SU-DHL-6 (cell line): ENCODE results near the gene SLC24A1.

Experiments
- H2AFZ ChIP-seq: fragments of 200-600 bp; sonication (generic); 2 replicates; pipeline ENCODE4 v1.6.1; 2014; ENCODE audit warnings: low read depth, mild to moderate bottlenecking, moderate library complexity, mixed read lengths, antibody characterized with exemption, low read length; ENCODE audit not compliant: severe bottlenecking
- H3F3A ChIP-seq: fragments of 200-600 bp; shearing (Covaris generic); 2 replicates; pipeline ENCODE4 v1.6.0; 2016; ENCODE audit warnings: antibody characterized with exemption, mild to moderate bottlenecking; ENCODE audit not compliant: insufficient read depth
- H3K27ac ChIP-seq: fragments of 200-600 bp; sonication (generic); 2 replicates; pipeline ENCODE4 v1.5.1; 2016; ENCODE audit warnings: low read depth, mild to moderate bottlenecking, low read length, moderate library complexity, mixed read lengths
- H3K27me3 ChIP-seq: fragments of 200-600 bp; sonication (generic), shearing (Covaris generic); 2 replicates; pipeline ENCODE4 v1.6.0; 2014; ENCODE audit warnings: mild to moderate bottlenecking, low read length
- H3K36me3 ChIP-seq: fragments of 200-600 bp; sonication (generic); 2 replicates; pipeline ENCODE4 v1.6.1; 2014; ENCODE audit warnings: mild to moderate bottlenecking, low read length, mixed read lengths
- H3K4me2 ChIP-seq: fragments of 300-600, 200-600 bp; shearing (Covaris generic), sonication (generic); 2 replicates; pipeline ENCODE4 v1.6.0; 2014; ENCODE audit warnings: low read length, low read depth, mild to moderate bottlenecking; ENCODE audit not compliant: poor library complexity, severe bottlenecking
- H3K4me3 ChIP-seq: fragments of 200-600 bp; sonication (generic); 2 replicates; pipeline ENCODE4 v1.5.1; 2014; ENCODE audit warnings: antibody characterized with exemption, low read length, mild to moderate bottlenecking, mixed read lengths; ENCODE audit not compliant: insufficient read depth, poor library complexity, severe bottlenecking
- H3K79me2 ChIP-seq: fragments of 200-600 bp; sonication (generic); 2 replicates; pipeline ENCODE4 v1.6.1; 2014; ENCODE audit warnings: mild to moderate bottlenecking, low read length, moderate library complexity; ENCODE audit not compliant: insufficient read depth
- H3K9ac ChIP-seq: fragments of 200-600 bp; sonication (generic); 2 replicates; pipeline ENCODE4 v1.7.0; 2014; ENCODE audit warnings: mild to moderate bottlenecking, low read length
- H3K9me2 ChIP-seq: fragments of 200-600 bp; sonication (generic); replicated peaks from 2 replicates; pipeline ENCODE4 v1.6.1; 2014; ENCODE audit warnings: low read length; ENCODE audit not compliant: insufficient read depth
- H3K9me3 ChIP-seq: fragments of 200-600 bp; sonication (generic); 2 replicates; pipeline ENCODE4 v1.6.1; 2014; ENCODE audit warnings: low read length, mixed read lengths; ENCODE audit not compliant: insufficient read depth
- H4K20me1 ChIP-seq: fragments of 200-600 bp; sonication (generic); 2 replicates; pipeline ENCODE4 v1.6.1; 2014; ENCODE audit warnings: low read depth, mild to moderate bottlenecking, antibody characterized with exemption, low read length, moderate library complexity, mixed read lengths
- EZH2phosphoT487 ChIP-seq: fragments of 200-600 bp; sonication (generic), shearing (Covaris generic); conservative IDR thresholded peaks from 2 replicates; pipeline ENCODE4 v1.6.1; 2018; ENCODE audit warnings: mild to moderate bottlenecking, antibody characterized with exemption, low read length, moderate library complexity, mixed read lengths
- TF ChIP-seq, protein P1 (sequence below): fragments of 200-600 bp; sonication (generic); IDR thresholded peaks from one replicate; pipeline ENCODE4 v1.5.1; 2017; ENCODE audit warnings: antibody characterized with exemption, mild to moderate bottlenecking, low read length, moderate library complexity; ENCODE audit not compliant: insufficient read depth, poor library complexity, severe bottlenecking

Gene SLC24A1

DNA sequence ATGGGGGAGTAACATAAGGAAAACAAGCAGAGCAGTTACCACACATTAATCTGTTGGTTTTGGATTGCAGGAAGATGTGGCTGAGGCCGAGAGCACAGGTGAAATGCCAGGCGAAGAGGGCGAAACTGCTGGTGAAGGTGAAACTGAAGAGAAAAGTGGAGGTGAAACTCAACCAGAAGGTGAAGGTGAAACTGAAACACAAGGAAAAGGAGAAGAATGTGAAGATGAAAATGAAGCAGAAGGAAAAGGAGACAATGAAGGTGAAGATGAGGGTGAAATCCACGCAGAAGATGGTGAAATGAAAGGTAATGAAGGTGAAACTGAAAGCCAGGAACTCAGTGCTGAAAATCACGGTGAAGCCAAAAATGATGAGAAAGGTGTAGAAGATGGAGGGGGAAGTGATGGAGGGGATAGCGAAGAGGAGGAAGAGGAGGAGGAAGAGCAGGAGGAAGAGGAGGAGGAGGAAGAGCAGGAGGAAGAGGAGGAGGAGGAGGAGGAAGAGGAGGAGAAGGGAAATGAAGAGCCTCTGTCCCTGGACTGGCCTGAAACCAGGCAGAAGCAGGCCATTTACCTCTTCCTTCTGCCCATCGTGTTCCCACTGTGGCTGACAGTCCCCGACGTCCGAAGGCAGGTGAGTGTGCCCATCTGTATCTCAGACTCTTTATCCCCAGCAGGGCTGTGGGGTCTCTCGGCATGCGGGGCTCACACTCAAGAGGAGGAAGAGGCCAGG lies 28.7 kb downstream of the SLC24A1 start:
- H4K20me1 ChIP-seq, result no peaks in the 10 kb centered on the region
- H3K9ac ChIP-seq, result no peak overlapping the region
- H3K9me3 ChIP-seq, result no peaks in the 10 kb centered on the region
- no peak overlapping the region for H2AFZ ChIP-seq
- no peaks in the 10 kb centered on the region for H3F3A ChIP-seq
- H3K4me3 ChIP-seq, result no peak overlapping the region
- no peak overlapping the region for H3K27ac ChIP-seq
- no peaks in the 10 kb centered on the region for H3K9me2 ChIP-seq
- H3K36me3 ChIP-seq, result peaks cover 23% of the 10 kb centered on the region
- H3K79me2 ChIP-seq, result no peaks in the 10 kb centered on the region
- TF ChIP-seq, protein P1, sequence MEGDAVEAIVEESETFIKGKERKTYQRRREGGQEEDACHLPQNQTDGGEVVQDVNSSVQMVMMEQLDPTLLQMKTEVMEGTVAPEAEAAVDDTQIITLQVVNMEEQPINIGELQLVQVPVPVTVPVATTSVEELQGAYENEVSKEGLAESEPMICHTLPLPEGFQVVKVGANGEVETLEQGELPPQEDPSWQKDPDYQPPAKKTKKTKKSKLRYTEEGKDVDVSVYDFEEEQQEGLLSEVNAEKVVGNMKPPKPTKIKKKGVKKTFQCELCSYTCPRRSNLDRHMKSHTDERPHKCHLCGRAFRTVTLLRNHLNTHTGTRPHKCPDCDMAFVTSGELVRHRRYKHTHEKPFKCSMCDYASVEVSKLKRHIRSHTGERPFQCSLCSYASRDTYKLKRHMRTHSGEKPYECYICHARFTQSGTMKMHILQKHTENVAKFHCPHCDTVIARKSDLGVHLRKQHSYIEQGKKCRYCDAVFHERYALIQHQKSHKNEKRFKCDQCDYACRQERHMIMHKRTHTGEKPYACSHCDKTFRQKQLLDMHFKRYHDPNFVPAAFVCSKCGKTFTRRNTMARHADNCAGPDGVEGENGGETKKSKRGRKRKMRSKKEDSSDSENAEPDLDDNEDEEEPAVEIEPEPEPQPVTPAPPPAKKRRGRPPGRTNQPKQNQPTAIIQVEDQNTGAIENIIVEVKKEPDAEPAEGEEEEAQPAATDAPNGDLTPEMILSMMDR, result no peak
- no peak for TF ChIP-seq EZH2phosphoT487
- H3K27me3 ChIP-seq, result no peaks in the 10 kb centered on the region
- no peak overlapping the region for H3K4me2 ChIP-seq

DNA sequence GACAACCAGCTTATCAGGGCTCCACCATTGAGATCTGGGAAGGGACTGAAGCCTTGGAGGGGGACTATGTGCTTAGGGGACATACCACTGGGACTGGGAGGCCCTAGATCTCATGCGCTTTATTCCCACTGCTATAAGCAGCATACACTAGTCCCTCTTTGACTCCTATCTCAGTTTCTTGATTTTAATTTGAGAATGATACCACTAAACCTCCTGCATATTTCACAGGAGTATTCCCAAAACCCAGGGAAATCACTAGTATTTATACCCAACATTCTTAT lies 29.2 kb downstream of the SLC24A1 start:
- H2AFZ ChIP-seq, result no peak overlapping the region
- no peaks in the 10 kb centered on the region for H4K20me1 ChIP-seq
- H3K9ac ChIP-seq, result no peak overlapping the region
- H3K79me2 ChIP-seq, result no peaks in the 10 kb centered on the region
- H3K4me3 ChIP-seq, result no peak overlapping the region
- H3K27me3 ChIP-seq, result no peaks in the 10 kb centered on the region
- no peak overlapping the region for H3K27ac ChIP-seq
- no peaks in the 10 kb centered on the region for H3K9me2 ChIP-seq
- H3K36me3 ChIP-seq, result peaks cover 28% of the 10 kb centered on the region
- H3K9me3 ChIP-seq, result no peaks in the 10 kb centered on the region
- TF ChIP-seq, protein P1, result no peak
- TF ChIP-seq EZH2phosphoT487, result no peak
- H3K4me2 ChIP-seq, result no peak overlapping the region
- H3F3A ChIP-seq, result no peaks in the 10 kb centered on the region

DNA sequence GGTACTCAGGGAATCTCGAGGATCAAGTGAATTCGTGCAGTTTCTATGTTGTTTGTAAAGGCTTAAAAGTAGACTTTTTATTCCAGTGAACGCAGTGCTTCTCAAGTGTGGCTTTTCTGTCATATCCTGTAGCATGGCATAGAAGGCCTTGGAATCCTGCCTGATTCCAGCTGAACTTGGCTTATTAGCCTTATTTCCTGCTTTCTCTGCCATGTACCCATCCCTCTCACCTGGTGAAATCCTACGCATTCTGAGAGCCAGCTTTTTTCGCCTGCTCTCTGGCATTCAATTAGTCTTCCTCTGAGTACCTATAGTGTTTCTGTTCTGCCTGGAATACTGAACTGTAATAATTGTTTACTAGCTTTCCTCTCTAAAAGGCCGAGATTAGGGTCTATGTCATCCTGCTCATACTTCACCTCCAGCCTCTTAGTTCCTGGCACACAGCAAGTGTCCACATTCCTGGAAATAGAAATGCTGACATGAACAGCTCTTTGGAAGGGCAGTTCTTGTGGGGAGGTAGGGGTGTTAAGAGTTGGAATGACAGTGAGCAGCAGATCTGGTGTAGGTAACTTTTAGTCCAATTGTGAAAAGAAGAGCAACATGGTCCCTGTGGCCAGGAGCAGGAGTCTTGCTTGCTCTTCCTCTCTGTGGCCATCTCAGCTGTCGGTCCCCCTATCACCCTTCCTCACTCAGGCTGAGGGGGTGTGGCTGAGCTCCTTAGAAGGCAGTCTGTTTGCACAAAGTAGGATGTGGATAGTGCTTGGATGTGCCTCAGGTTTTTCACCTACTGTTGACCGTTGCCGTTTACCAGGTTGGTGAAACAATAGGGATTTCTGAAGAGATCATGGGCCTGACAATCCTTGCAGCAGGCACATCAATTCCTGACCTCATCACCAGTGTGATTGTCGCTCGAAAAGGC lies 30.4 kb downstream of the SLC24A1 start:
- Histone ChIP-seq H3K4me2 (no peak overlapping the region), H3F3A (no peaks in the 10 kb centered on the region), H3K79me2 (no peaks in the 10 kb centered on the region), H4K20me1 (no peaks in the 10 kb centered on the region), H3K27ac (no peak overlapping the region), H3K27me3 (no peaks in the 10 kb centered on the region), H3K9ac (no peak overlapping the region), H3K36me3 (peaks cover 36% of the 10 kb centered on the region), H2AFZ (no peak overlapping the region), H3K4me3 (no peak overlapping the region), H3K9me2 (no peaks in the 10 kb centered on the region), H3K9me3 (no peaks in the 10 kb centered on the region)
- TF ChIP-seq, protein P1, result no peak
- no peak for TF ChIP-seq EZH2phosphoT487
